OCI-LY3 (cell line): Measurements from ENCODE around the gene POP4.

Experiments used
- EZH2phosphoT487 ChIP-seq: fragments of 200-600 bp; shearing (Covaris generic); IDR thresholded peaks from 2 replicates; pipeline ENCODE4 v1.6.1; 2018; ENCODE audit warnings: antibody characterized with exemption, mixed run types, low read depth
- TF ChIP-seq, protein P1 (sequence below): fragments of 200-600, 300-600 bp; sonication (generic); IDR thresholded peaks from 2 replicates; pipeline ENCODE4 v1.5.1; 2014; ENCODE audit warnings: antibody characterized with exemption, low read length, low read depth

GRCh38 chr19:29631450-29631849 is 25.4 kb downstream of the POP4 start:
- TF ChIP-seq, protein P1, sequence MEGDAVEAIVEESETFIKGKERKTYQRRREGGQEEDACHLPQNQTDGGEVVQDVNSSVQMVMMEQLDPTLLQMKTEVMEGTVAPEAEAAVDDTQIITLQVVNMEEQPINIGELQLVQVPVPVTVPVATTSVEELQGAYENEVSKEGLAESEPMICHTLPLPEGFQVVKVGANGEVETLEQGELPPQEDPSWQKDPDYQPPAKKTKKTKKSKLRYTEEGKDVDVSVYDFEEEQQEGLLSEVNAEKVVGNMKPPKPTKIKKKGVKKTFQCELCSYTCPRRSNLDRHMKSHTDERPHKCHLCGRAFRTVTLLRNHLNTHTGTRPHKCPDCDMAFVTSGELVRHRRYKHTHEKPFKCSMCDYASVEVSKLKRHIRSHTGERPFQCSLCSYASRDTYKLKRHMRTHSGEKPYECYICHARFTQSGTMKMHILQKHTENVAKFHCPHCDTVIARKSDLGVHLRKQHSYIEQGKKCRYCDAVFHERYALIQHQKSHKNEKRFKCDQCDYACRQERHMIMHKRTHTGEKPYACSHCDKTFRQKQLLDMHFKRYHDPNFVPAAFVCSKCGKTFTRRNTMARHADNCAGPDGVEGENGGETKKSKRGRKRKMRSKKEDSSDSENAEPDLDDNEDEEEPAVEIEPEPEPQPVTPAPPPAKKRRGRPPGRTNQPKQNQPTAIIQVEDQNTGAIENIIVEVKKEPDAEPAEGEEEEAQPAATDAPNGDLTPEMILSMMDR = no peak
- no peak for TF ChIP-seq EZH2phosphoT487
